Measurements from ENCODE around the gene CTBP1.

The CTBP1 gene

GRCh38 chr4:1244081-1244977 lies 4.6 kb downstream of the CTBP1 start:
- Histone ChIP-seq H3K36me3 (replicated peaks; ENCODE audit: low read depth, low read length) (peaks cover 3% of the 10 kb centered on the region), H2AFZ (ENCODE audit: low read depth, low read length) (no peak overlapping the region), H3K27ac (ENCODE audit: low read length) (no peak overlapping the region), H3K9ac (ENCODE audit: low read length) (no peak overlapping the region), H3K79me2 (ENCODE audit: low read length) (peaks cover 85% of the 10 kb centered on the region), H3K4me1 (ENCODE audit: low read length) (peaks cover 11% of the 10 kb centered on the region), H3K4me3 (ENCODE audit: low read length) (no peak overlapping the region), H3K4me2 (ENCODE audit: low read length) (no peak overlapping the region), H4K20me1 (ENCODE audit: insufficient read depth, low read length) (peaks cover 74% of the 10 kb centered on the region), H3K27me3 (ENCODE audit: low read depth, low read length) (no peaks in the 10 kb centered on the region), H3K9me3 (ENCODE audit: insufficient read depth, low read length) (no peaks in the 10 kb centered on the region)
- TF ChIP-seq CTCF (IDR thresholded peaks at IDR 0.05; ENCODE audit: low read depth, low read length), result no peak
- TF ChIP-seq EZH2phosphoT487 (IDR thresholded peaks at IDR 0.05; ENCODE audit: low read depth), result no peak

- Histone ChIP-seq H3K27ac (ENCODE audit: low read length) (no peak overlapping the region), H3K79me2 (ENCODE audit: low read length) (peaks cover 90% of the 10 kb centered on the region), H3K9ac (ENCODE audit: low read length) (no peak overlapping the region), H3K4me2 (ENCODE audit: low read length) (no peak overlapping the region), H3K9me3 (ENCODE audit: insufficient read depth, low read length) (no peaks in the 10 kb centered on the region), H3K4me1 (ENCODE audit: low read length) (peaks cover 11% of the 10 kb centered on the region), H3K36me3 (replicated peaks; ENCODE audit: low read depth, low read length) (peaks cover 3% of the 10 kb centered on the region), H3K4me3 (ENCODE audit: low read length) (no peak overlapping the region), H4K20me1 (ENCODE audit: insufficient read depth, low read length) (peaks cover 82% of the 10 kb centered on the region), H2AFZ (ENCODE audit: low read depth, low read length) (no peak overlapping the region), H3K27me3 (ENCODE audit: low read depth, low read length) (no peaks in the 10 kb centered on the region)
- TF ChIP-seq EZH2phosphoT487 (IDR thresholded peaks at IDR 0.05; ENCODE audit: low read depth) (no peak), CTCF (IDR thresholded peaks at IDR 0.05; ENCODE audit: low read depth, low read length) (peak; percentile 49)
Observed at GRCh38 chr4:1243451-1244080, 5.4 kb downstream of the CTBP1 start.

- Histone ChIP-seq H2AFZ (ENCODE audit: low read depth, low read length) (no peak overlapping the region), H3K9ac (ENCODE audit: low read length) (no peak overlapping the region), H3K36me3 (replicated peaks; ENCODE audit: low read depth, low read length) (peaks cover 3% of the 10 kb centered on the region), H3K9me3 (ENCODE audit: insufficient read depth, low read length) (no peaks in the 10 kb centered on the region), H3K4me2 (ENCODE audit: low read length) (no peak overlapping the region), H3K79me2 (ENCODE audit: low read length) (peaks cover 86% of the 10 kb centered on the region), H3K27me3 (ENCODE audit: low read depth, low read length) (no peaks in the 10 kb centered on the region), H4K20me1 (ENCODE audit: insufficient read depth, low read length) (peaks cover 84% of the 10 kb centered on the region), H3K4me3 (ENCODE audit: low read length) (no peak overlapping the region), H3K4me1 (ENCODE audit: low read length) (peaks cover 11% of the 10 kb centered on the region), H3K27ac (ENCODE audit: low read length) (no peak overlapping the region)
- TF ChIP-seq CTCF (IDR thresholded peaks at IDR 0.05; ENCODE audit: low read depth, low read length) (no peak), EZH2phosphoT487 (IDR thresholded peaks at IDR 0.05; ENCODE audit: low read depth) (no peak)
Observed at GRCh38 chr4:1242506-1243450, 6.2 kb downstream of the CTBP1 start.
